GM18907 (cell line): ENCODE measurements around the gene YWHAQ.

Experiments
- ATAC-seq: cut with Tn5 transposase; IDR thresholded peaks from one replicate; pipeline ENCODE4 v1.9.1; 2021; ENCODE audit warnings: mild to moderate bottlenecking, moderate library complexity; ENCODE audit not compliant: unreplicated experiment

The YWHAQ gene

GRCh38 chr2:9552219-9553178 is 78.3 kb downstream of the YWHAQ start:
- no peak for ATAC-seq

GRCh38 chr2:9550859-9551391 is 79.9 kb downstream of the YWHAQ start:
- ATAC-seq, result peak; percentile 15

GRCh38 chr2:9549420-9549819 is 81.4 kb downstream of the YWHAQ start:
- no peak for ATAC-seq

GRCh38 chr2:9548506-9548905 is 82.3 kb downstream of the YWHAQ start:
- ATAC-seq, result peak; percentile 59

- no peak for ATAC-seq
These were observed 83.4 kb downstream of the YWHAQ start for GRCh38 chr2:9547262-9547991.

GRCh38 chr2:9545502-9545901 is 85.3 kb downstream of the YWHAQ start:
- ATAC-seq, result no peak

- ATAC-seq, result no peak
These were observed 87.2 kb downstream of the YWHAQ start for GRCh38 chr2:9543557-9543956.

GRCh38 chr2:9539531-9539930 is 91.3 kb downstream of the YWHAQ start:
- no peak for ATAC-seq

GRCh38 chr2:9538000-9538507 is 92.7 kb downstream of the YWHAQ start:
- no peak for ATAC-seq

- ATAC-seq, result no peak
These were observed 94.3 kb downstream of the YWHAQ start for GRCh38 chr2:9536504-9536903.

GRCh38 chr2:9535177-9535576 is 95.6 kb downstream of the YWHAQ start:
- ATAC-seq, result no peak
